GM18907 (cell line): Measurements from ENCODE around the gene PDE1C.

Experiments used
- ATAC-seq: cut with Tn5 transposase; IDR thresholded peaks from one replicate; pipeline ENCODE4 v1.9.1; 2021; ENCODE audit warnings: mild to moderate bottlenecking, moderate library complexity; ENCODE audit not compliant: unreplicated experiment

The PDE1C gene

GRCh38 chr7:31788883-31789680, 281.1 kb downstream of the PDE1C start:
- no peak for ATAC-seq

- peak; percentile 95 for ATAC-seq
These were observed 281.8 kb downstream of the PDE1C start for GRCh38 chr7:31788445-31788844.

- no peak for ATAC-seq
These were observed 283.9 kb downstream of the PDE1C start for GRCh38 chr7:31786326-31786725.

- no peak for ATAC-seq
These were observed 285.1 kb downstream of the PDE1C start for GRCh38 chr7:31785101-31785500.

GRCh38 chr7:31783221-31783620, 287.0 kb downstream of the PDE1C start:
- no peak for ATAC-seq

- ATAC-seq: peak; percentile 86
These were observed 287.7 kb downstream of the PDE1C start for GRCh38 chr7:31782411-31782991.

- ATAC-seq: no peak
These were observed 291.9 kb downstream of the PDE1C start for GRCh38 chr7:31778296-31778695.

GRCh38 chr7:31776616-31777015, 293.6 kb downstream of the PDE1C start:
- no peak for ATAC-seq

- no peak for ATAC-seq
These were observed 294.7 kb downstream of the PDE1C start for GRCh38 chr7:31775556-31775955.

GRCh38 chr7:31772211-31772610, 298.0 kb downstream of the PDE1C start:
- ATAC-seq: no peak

GRCh38 chr7:31767686-31768358, 302.4 kb downstream of the PDE1C start:
- ATAC-seq: no peak

- ATAC-seq: no peak
These were observed 305.7 kb downstream of the PDE1C start for GRCh38 chr7:31764462-31764861.

GRCh38 chr7:31763548-31763947, 306.7 kb downstream of the PDE1C start:
- ATAC-seq: no peak

GRCh38 chr7:31761646-31762045, 308.6 kb downstream of the PDE1C start:
- ATAC-seq: no peak

GRCh38 chr7:31758755-31759154, 311.5 kb downstream of the PDE1C start:
- no peak for ATAC-seq

- no peak for ATAC-seq
These were observed 318.5 kb downstream of the PDE1C start for GRCh38 chr7:31751726-31752125.

GRCh38 chr7:31748084-31748483, 322.1 kb downstream of the PDE1C start:
- no peak for ATAC-seq

GRCh38 chr7:31747553-31747952, 322.7 kb downstream of the PDE1C start:
- no peak for ATAC-seq

GRCh38 chr7:31744294-31744874, 325.8 kb downstream of the PDE1C start:
- peak; percentile 82 for ATAC-seq

- ATAC-seq: no peak
These were observed 328.4 kb downstream of the PDE1C start for GRCh38 chr7:31741852-31742251.
